COLO668 (cell line): ENCODE results near the gene POLN.
A peak's percentile ranks its signal among the peaks of the same experiment; 100 is the strongest.

Source experiments
- DNase-seq: peaks from one replicate; lab custom pipeline; 2025; ENCODE audit not compliant: unreplicated experiment; lab: John Stamatoyannopoulos, UW

The POLN gene

GRCh38 chr4:2087170-2087569 is 154.8 kb downstream of the POLN start:
- no peak for DNase-seq

DNA sequence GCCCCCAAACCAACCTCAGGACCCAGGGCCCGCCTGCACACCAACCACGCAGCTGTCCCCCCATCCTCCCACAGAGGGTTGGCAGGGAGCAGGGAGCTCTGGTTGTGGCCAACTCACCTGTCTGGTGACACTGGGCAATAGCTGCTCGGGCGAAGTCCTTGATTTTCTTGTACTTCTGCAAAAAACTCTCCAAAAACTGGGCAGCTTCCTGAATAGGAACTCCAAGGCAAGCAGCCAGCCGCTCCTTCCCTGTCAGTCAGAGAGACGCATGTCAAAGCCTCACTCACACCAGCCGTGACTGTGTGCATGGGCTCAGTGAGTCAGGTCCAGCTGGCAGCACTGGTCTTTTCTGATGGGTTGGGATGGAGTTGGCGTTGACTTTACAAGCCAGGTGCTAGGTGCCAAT is 156.4 kb downstream of the POLN start:
- DNase-seq: peak; percentile 72

- DNase-seq: no peak
Measured at GRCh38 chr4:2084316-2084715, 157.6 kb downstream of the POLN start.

DNA sequence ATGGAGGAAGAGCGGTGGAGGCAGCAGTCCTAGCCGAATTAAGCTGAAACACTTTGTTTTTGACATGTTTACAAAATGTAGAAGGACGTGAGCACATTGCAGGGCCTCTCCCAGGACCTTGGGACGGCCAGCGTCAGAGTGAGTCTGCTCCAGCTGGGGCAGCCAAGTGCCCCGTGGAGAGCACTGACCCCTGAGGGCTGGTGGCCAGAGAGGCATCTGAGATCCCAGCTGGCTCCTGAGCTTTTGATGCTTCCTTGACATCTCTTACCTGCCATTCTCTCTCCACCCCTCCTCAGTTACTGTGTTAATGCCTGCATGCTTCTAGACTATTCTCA is 158.1 kb downstream of the POLN start:
- DNase-seq: no peak

DNA sequence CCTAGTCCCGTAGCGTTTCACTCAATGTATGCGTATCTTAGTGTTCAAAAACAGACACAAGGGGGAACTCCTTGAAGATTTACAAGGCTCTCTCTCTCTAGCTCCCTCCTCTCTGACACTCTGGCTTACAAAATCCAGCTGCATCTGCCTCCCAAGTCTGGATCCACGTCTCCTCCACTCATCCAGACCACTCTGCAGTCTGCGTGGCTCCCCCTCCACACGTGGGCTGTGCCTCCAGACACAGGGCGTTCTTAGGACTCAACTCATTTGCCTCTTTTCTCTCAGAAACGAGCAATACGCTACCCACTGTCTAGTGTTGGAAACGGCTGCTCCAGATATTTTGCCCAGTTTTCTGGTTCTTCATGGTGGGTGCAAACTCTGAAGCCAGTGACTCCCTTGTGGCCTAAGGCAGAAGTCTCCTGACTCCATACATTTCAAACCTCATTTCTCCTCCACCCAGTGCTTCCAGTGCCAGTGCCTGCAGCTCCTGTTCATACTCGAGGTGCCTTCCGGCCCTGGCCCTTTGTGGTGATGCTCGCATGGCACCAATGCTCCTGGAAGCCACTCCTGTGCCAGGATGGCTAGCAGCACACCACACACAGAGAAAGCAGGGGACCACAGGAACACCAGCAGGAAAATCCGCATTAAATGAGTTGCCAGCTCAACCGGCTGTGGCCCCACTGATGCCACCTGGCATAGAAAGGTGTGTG is 158.7 kb downstream of the POLN start:
- no peak for DNase-seq

DNA sequence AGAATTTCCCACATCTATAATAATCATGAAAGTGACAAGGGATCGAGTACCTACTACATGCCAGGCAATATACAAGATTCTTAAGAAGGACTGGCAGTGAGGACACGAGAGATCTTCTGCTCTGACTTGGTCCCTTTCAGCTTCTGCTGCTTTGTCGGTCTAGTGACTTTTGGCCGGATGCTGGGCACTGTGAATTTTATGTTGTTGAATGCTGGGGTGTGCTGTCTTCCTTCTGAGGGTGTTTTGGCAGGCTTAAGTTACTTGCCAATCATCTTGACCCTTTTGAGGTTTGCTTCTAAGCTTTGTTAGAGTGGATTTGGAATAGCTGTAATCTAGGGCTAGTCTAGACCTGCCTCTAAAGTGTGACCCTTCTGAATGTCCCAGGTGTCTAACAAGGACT is 159.3 kb downstream of the POLN start:
- no peak for DNase-seq

DNA sequence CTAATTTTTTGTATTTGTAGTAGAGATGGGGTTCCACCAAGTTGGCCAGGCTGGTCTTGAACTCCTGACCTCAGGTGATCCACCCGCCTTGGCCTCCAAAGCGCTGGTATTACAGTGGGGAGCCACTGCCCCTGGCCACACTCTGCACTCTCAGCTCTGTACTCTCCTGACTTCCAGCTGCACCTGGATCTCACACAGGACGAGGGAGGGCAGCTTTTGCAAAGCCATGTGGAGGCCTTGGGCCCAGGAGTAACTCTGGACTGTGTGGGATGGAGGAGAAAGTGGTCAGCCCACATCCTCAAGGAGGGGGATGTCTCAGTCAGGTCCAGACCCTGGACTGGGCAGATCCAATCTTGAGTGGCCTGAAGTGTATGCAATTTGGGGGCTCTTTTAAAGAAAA is 159.8 kb downstream of the POLN start:
- no peak for DNase-seq

- no peak for DNase-seq
Measured at GRCh38 chr4:2081540-2081939, 160.4 kb downstream of the POLN start.

DNA sequence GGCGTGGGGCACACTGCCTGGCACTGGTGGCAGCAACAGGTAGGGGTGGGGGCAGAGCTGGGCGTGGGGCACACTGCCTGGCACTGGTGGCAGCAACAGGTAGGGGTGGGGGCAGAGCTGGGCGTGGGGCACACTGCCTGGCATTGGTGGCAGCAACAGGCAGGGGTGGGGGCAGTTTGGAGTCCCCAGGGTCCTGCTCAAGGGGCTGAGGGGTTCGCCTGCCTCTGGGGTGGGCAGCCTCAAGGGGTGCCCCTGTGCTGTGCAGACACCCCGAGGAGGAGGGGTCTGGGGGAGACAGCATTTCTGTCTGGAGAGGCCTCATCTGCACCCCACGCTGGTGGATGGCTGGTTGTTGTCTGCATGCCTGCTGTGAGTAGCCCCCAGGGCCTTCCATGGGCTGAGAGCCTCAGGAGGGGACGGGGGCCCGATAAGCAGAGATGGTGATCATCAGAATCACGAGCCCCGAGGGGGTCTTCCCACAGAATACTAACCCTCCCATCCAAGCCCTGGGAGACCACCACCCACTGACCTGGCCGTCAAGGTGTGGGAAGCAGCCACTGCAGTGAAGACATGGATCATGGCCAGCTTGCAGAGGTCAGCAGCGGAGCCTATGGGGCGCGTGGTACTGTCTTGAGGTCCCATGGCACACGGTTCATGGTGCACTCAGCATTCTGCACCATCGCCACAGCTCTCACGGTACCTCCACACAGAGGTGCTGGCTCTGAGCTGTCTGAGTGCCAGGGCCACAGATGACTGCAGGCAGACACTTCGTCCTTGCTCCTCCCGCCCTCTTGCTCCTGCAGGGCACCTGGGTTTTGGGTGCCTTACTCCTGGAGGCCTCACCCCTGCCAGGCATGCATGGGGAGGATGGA is 161.3 kb downstream of the POLN start:
- DNase-seq: no peak

- DNase-seq: no peak
Measured at GRCh38 chr4:2079926-2080325, 162.0 kb downstream of the POLN start.

GRCh38 chr4:2079006-2079405 is 162.9 kb downstream of the POLN start:
- DNase-seq: no peak

GRCh38 chr4:2078584-2078983 is 163.3 kb downstream of the POLN start:
- no peak for DNase-seq

DNA sequence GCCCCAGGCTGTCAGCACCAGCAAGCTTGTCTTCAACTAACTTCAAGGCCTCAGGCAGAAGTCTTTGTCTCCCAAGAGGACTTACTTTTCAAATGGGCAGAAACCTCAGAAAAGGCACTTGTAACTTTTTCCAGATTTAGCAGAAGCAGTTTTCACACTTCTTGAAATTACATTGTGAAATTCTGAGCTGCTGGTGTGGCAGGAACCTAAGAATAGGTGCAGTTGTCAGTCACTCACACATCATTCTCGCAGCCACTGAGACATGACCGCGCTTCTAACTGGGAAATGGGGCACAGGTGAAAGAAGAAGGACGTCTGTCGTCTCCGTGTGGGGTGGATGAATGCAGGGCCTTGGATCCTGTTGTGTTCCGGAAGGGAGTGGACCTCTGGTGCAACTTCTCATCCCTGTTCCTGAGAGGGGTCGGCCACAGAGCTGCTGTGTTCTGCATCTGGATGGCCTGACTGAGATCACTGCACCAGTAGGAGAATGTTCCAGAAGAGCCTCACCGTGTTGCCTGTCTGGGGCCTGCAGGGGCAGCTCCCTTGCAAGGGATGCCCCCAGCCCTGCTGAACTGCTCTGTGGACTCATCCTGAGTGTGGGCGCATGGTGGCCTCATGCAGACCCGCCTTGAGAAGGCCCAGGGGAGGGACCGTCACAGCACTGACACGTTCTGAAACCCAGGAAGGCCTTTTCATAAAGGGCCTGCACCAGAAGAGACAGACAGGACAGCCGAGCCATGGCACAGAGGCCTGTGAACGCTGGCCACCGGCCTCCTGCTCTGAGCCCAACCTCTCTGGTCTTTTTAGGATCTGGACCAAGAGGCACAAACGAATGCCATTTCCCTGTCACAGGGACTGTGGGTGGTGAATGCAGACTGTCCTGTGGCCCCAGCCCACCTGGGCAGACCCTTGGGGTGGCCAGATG is 164.1 kb downstream of the POLN start:
- DNase-seq: no peak

- DNase-seq: no peak
Measured at GRCh38 chr4:2076908-2077536, 164.9 kb downstream of the POLN start.

GRCh38 chr4:2075987-2076907 is 165.7 kb downstream of the POLN start:
- DNase-seq: no peak

GRCh38 chr4:2075171-2075986 is 166.5 kb downstream of the POLN start:
- no peak for DNase-seq

DNA sequence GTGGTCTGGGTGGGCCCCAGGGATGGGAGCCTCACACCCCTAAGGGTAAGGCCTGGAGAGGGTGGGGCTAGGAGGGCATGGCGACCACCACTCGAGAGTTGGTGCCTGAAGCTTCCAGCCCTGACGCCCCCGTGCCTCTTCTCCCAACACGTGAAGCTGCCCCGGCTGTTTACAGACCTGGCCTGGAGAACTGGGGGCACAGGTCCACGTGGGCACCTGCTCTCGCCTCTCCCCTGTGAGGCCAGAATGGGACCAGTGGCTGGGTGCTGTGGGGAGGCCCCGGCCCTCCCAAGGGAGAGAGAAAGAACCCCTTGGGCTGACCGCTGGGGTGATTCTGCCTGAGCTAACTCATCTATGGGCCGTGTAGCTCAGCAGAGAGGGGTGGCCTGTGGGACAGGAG is 167.3 kb downstream of the POLN start:
- DNase-seq: no peak

DNA sequence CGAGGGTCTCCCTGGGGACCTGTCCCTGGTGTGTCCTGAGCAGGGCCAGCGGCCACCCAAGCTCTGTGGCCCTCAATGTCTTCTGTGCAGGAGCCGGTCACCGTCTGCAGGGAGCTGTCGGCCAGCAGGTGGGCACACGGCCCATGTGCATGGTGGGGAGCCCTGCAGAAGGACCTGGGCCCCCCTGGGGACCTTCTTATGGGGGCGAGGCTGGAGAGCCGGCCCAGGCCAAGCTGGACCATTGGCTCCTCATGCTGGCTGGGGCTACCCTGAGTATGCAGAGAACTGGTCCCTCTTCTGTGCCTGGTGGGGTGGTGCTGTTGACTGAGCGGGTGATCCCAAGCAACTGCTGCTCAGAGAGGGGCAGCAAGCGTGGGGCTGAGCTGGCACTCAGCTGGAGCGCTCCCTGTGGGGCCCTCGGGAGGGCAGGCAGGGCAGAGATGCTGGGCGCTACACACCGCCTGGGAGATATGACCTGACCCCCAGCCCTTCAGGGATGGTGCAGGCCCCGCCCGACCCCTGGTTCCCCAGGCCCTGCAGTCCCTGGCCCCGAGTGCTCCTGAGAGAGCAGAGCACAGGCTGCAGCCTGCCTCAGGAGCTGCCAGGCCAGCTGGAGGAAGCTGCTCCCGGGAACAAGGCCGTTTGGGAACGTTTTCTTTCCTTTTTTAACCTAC is 168.0 kb downstream of the POLN start:
- no peak for DNase-seq
